Thoracic aorta (tissue), 2 donors: ENCODE measurements around the gene CRIP3. TPM values are rescaled to one million over a fixed set of nuclear protein-coding genes. Genes with fewer than 3 reads are reported as not detected.
"Not testable (repeated sequence)": the region's sequence is repeated elsewhere in the genome, so short reads cannot be mapped to it uniquely, and the experiment has no call there.

Experiments used
- ATAC-seq: fragments of 150-250 bp; one replicate; pipeline ENCODE4 v1.8.0; 2017; ENCODE audit warnings: low read depth; ENCODE audit not compliant: insufficient number of reproducible peaks, low FRiP score
- DNase-seq: peaks from one replicate; pipeline ENCODE4 v3.0.0-alpha.2; 2020; ENCODE audit warnings: low spot score
- H3K27ac ChIP-seq, 2 donors: fragments of 200-600 bp; sonication (generic); 1 replicate in 1 of 2; 2 replicates in 1 of 2; pipeline ENCODE4 v1.5.1; 2016; ENCODE audit warnings: mild to moderate bottlenecking in 2 of 2, moderate library complexity in 2 of 2
- H3K27me3 ChIP-seq: fragments of 200-600 bp; sonication (generic); replicated peaks from 2 replicates; pipeline ENCODE4 v1.6.0; 2016; ENCODE audit warnings: mild to moderate bottlenecking; ENCODE audit not compliant: insufficient read depth
- H3K36me3 ChIP-seq: fragments of 200-600 bp; sonication (generic); one replicate; pipeline ENCODE4 v1.5.1; 2016
- H3K4me1 ChIP-seq, 2 donors: fragments of 200-600 bp; sonication (generic); 1 replicate in 1 of 2; 2 replicates in 1 of 2; pipeline versions ENCODE4 v1.5.1 to v1.6.0; 2016; ENCODE audit warnings: low read depth in 2 of 2, mild to moderate bottlenecking in 1 of 2; ENCODE audit not compliant: control insufficient read depth in 1 of 2
- H3K4me3 ChIP-seq: fragments of 200-600 bp; sonication (generic); 2 replicates; pipeline ENCODE4 v1.5.1; 2016; ENCODE audit warnings: mild to moderate bottlenecking
- H3K9me3 ChIP-seq: fragments of 200-600 bp; sonication (generic); 2 replicates; pipeline ENCODE4 v1.5.1; 2016
- total RNA-seq, 2 donors: library from RNA; depleted of rRNA; stranded (reverse); fragments of >200 nt; gene quantifications; one replicate each; pipeline versions ENCODE4 v1.1.0 to v1.2.3, GENCODE V29; 2016
- TF ChIP-seq, protein P1 (sequence below): fragments of 200-600 bp; sonication (generic); IDR thresholded peaks from one replicate; pipeline ENCODE4 v1.5.1; 2019; ENCODE audit warnings: antibody characterized with exemption

The CRIP3 gene
- total RNA-seq, 2 donors from 2014 or later: not detected

DNA sequence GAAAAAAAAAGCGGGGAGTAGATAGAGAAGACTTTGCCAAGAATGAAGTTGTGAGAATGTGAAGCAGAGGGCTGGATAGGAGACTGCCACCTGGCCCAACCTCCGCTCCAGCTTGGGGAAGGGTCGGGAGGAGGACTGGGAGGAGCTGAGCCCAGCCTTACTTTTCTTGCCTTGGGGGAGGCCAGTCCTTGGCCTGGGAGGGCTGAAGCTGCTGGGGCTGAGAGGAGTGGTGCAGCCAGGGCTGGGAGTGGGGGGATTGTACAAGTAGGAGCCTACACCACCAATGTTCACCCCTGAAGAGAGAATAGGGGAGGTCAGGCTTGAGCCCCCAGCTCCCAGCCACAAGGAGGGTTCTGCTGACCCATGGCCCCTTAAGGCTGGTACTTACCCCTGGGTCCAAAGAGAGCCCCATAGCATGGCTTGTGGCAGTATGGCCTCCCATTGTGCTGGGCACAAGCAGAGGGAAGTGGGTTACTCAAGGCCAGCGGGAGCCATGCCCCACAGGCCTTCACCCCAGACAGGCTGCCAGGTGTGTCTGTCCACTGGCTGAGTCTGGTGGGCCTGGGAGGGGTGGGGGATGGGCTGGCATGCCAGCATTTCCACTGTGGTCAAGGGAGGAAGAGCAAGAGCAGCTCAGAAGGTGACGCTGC is 1.1 kb downstream of the CRIP3 start:
- H3K9me3 ChIP-seq: no peaks in the 10 kb centered on the region
- no peak overlapping the region for H3K4me3 ChIP-seq
- H3K27me3 ChIP-seq: no peaks in the 10 kb centered on the region
- peaks cover 0 to 11% of the 10 kb centered on the region in 2 donors for H3K4me1 ChIP-seq
- H3K27ac ChIP-seq: no peak overlapping the region
- TF ChIP-seq, protein P1, sequence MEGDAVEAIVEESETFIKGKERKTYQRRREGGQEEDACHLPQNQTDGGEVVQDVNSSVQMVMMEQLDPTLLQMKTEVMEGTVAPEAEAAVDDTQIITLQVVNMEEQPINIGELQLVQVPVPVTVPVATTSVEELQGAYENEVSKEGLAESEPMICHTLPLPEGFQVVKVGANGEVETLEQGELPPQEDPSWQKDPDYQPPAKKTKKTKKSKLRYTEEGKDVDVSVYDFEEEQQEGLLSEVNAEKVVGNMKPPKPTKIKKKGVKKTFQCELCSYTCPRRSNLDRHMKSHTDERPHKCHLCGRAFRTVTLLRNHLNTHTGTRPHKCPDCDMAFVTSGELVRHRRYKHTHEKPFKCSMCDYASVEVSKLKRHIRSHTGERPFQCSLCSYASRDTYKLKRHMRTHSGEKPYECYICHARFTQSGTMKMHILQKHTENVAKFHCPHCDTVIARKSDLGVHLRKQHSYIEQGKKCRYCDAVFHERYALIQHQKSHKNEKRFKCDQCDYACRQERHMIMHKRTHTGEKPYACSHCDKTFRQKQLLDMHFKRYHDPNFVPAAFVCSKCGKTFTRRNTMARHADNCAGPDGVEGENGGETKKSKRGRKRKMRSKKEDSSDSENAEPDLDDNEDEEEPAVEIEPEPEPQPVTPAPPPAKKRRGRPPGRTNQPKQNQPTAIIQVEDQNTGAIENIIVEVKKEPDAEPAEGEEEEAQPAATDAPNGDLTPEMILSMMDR: no peak
- DNase-seq (no peak), ATAC-seq (no peak)
- H3K36me3 ChIP-seq: no peaks in the 10 kb centered on the region

DNA sequence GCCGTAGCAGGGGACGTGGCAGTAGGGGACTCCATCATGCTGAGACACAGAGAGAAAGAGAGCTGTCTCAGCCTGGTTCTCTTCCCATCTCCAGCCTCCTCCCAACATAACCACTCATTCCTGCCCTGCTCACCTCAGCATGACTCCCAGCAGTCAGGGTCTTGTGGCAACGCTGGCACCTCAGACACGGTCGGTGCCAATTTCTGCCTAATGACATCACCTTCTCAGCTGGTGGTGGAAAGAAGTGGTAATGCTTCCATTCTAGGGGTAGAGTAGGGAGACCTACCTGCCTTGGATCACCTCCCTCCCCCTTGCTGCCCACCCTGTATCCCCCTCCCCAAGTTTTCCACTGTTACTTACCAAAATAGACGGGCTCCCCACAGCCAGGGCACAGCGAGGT is 2.5 kb downstream of the CRIP3 start:
- TF ChIP-seq, protein P1: no peak
- Histone ChIP-seq H3K4me1 (peaks cover 0 to 11% of the 10 kb centered on the region in 2 donors), H3K9me3 (no peaks in the 10 kb centered on the region), H3K27me3 (no peaks in the 10 kb centered on the region), H3K27ac (no peak overlapping the region), H3K4me3 (no peak overlapping the region), H3K36me3 (no peaks in the 10 kb centered on the region)
- DNase-seq: no peak
- no peak for ATAC-seq

DNA sequence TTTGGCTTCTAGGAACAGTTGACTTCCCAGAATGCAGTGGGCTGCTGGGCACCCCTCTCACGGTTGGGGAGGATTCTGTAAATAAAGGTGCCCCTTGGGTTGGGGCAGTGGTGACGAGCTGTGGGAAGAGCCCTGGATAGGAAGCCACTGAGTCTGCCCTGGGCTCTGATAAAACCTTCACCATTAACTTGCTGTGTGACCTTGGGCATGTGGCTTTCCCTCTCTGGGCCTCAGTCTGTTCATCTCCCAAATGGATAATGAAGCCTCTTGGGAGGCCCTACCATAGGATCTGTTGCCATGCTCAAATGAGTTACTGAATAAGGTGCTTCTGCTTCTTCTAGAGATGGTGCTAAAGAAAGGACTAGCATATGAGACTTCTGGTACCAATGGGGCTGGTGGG is 3.7 kb downstream of the CRIP3 start:
- no peak overlapping the region for H3K4me3 ChIP-seq
- ATAC-seq: no peak
- no peaks in the 10 kb centered on the region for H3K36me3 ChIP-seq
- DNase-seq: no peak
- H3K27me3 ChIP-seq: no peaks in the 10 kb centered on the region
- H3K4me1 ChIP-seq: peaks cover 0 to 11% of the 10 kb centered on the region in 2 donors
- no peaks in the 10 kb centered on the region for H3K9me3 ChIP-seq
- TF ChIP-seq, protein P1: no peak
- H3K27ac ChIP-seq: no peak overlapping the region

DNA sequence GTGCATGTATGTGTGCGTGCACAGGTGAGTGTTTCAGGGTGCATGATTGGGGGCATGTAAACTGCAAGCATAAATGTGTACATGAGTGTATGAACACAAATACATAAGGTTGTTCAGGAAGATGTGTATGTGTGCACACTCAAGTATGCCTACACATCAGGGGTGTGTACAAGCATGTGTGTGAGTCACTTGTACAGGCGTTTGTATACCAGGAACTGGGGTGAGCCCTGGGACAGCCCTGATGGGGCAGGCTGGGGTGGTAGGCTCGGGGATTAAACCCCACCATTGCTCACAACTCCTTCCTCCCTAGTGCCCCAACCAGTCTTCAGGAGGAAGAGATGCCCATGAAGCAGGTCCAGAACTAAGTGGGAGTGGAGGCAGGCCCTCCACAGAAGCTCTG is 4.3 kb downstream of the CRIP3 start:
- Histone ChIP-seq H3K9me3 (no peaks in the 10 kb centered on the region), H3K27me3 (no peaks in the 10 kb centered on the region), H3K27ac (no peak overlapping the region), H3K36me3 (no peaks in the 10 kb centered on the region), H3K4me3 (no peak overlapping the region), H3K4me1 (peaks cover 0 to 11% of the 10 kb centered on the region in 2 donors)
- ATAC-seq (no peak), DNase-seq (no peak)
- TF ChIP-seq, protein P1: no peak

DNA sequence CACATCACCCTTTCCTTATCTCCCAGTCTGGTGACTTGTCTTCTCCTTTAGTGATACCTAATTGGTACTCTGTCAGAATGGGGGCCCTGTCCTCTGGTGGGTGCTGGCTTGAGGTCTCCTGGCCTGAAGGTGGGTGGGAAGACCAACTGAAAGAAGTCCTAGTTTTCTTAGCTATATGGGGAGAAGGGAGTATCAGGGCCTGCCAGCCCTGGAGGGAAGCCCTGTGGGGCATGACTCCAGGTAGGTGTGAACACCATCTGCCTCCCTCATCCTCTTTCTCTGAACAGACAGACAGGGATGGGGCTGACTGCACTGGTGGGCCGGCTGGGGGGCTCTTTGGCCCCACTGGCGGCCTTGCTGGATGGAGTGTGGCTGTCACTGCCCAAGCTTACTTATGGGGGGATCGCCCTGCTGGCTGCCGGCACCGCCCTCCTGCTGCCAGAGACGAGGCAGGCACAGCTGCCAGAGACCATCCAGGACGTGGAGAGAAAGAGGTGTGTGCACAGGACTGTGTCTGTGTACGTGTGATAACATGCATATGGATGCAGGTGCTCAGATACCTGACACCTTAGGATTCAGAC is 4.8 kb downstream of the CRIP3 start:
- no peak for DNase-seq

DNA sequence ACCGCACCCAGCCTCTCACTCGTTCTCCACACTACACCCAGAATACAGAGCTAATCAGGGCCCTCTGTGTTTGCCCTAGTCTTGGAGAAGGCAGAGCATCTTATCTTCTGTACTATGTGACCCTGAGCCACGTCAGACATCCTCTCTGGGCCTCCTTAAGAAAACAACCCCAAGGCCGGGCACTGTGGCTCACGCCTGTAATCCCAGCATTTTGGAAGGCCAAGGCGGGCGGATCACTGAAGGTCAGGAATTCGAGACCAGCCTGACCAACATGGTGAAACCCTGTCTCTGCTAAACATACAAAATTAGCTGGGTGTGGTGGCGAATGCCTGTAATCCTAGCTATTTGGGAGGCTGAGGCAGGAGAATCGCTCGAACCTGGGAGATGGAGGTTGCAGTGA is 5.6 kb downstream of the CRIP3 start:
- not testable (repeated sequence) for H3K27ac ChIP-seq, H3K27me3 ChIP-seq, H3K9me3 ChIP-seq, DNase-seq, H3K4me1 ChIP-seq, H3K4me3 ChIP-seq, H3K36me3 ChIP-seq, ATAC-seq

More for the DNA sequence above, 4.8 kb downstream of the CRIP3 start:
- H3K27me3 ChIP-seq: no peaks in the 10 kb centered on the region
- ATAC-seq: no peak
- no peak overlapping the region for H3K27ac ChIP-seq
- H3K4me3 ChIP-seq: no peak overlapping the region
- TF ChIP-seq, protein P1: no peak
- peaks cover 0 to 8% of the 10 kb centered on the region in 2 donors for H3K4me1 ChIP-seq
- no peaks in the 10 kb centered on the region for H3K36me3 ChIP-seq
- no peaks in the 10 kb centered on the region for H3K9me3 ChIP-seq
